HCT116 (cell line): ENCODE data around the gene ENOSF1. TPM values are rescaled to one million over a fixed set of nuclear protein-coding genes. Genes with fewer than 3 reads are reported as not detected.

Source experiments
- ATAC-seq: fragments of 200-7000 bp; cut with Tn5 transposase; 2 replicates; pipeline ENCODE4 v1.9.1; 2020; ENCODE audit warnings: mild to moderate bottlenecking, moderate library complexity
- BruUV-seq: library from RNA; stranded (reverse); fragments of 400-500 nt; replicated peaks from 2 replicates; lab custom pipeline; 2021; lab: Mats Ljungman, UMichigan
- CTCF ChIA-PET: fragments of 300-600 bp; sonication (Branson Sonifier 250); formaldehyde crosslinking; loops from one replicate; lab custom pipeline; 2021; ENCODE audit warnings: antibody characterized with exemption; lab: Charles Lee
- POLR2A ChIA-PET: fragments of 300-600, 350-600 bp; sonication (Branson Sonifier 250); formaldehyde crosslinking; loops from one replicate; lab custom pipeline; 2021; ENCODE audit warnings: antibody characterized with exemption; lab: Charles Lee
- RAD21 ChIA-PET, 2 experiments: fragments of 300-600 bp; sonication (Branson Sonifier 250); formaldehyde crosslinking; loops; one replicate each; lab custom pipeline; 2023; ENCODE audit warnings: low total read pairs in 2 of 2; ENCODE audit not compliant: uncharacterized antibody in 2 of 2, unreplicated experiment in 2 of 2, low non-redundant PET in 1 of 2; lab: Charles Lee
- DNase-seq: peaks from one replicate; pipeline ENCODE4 v3.0.0-alpha.2; 2010; ENCODE audit warnings: low read depth, low spot score
- H2AFZ ChIP-seq: fragments of 200-600 bp; shearing (Covaris generic), sonication (generic); 2 replicates; pipeline ENCODE4 v1.6.1; 2017; ENCODE audit warnings: low read depth, mixed run types, mixed read lengths, antibody characterized with exemption, low read length; ENCODE audit not compliant: poor library complexity, severe bottlenecking
- H3K27ac ChIP-seq: 2 replicates; pipeline ENCODE4 v1.5.1; 2012; ENCODE audit warnings: low read depth, low read length
- H3K27me3 ChIP-seq: fragments of 200-600 bp; sonication (generic); 2 replicates; pipeline ENCODE4 v1.6.1; 2016; ENCODE audit warnings: mixed run types, low read length, mixed read lengths; ENCODE audit not compliant: insufficient read depth
- H3K36me3 ChIP-seq, 2 experiments: fragments of 200-500 bp in 1 of 2; fragments of 200-600 bp in 1 of 2; sonication (Bioruptor generic) in 1 of 2; sonication (generic) in 1 of 2; 2 replicates each; pipeline versions ENCODE4 v1.5.1 to v1.6.1; 2014 to 2016; ENCODE audit warnings: low read length in 2 of 2, inconsistent platforms in 1 of 2, mixed read lengths in 1 of 2, mixed run types in 1 of 2; ENCODE audit not compliant: insufficient read depth in 2 of 2, control insufficient read depth in 1 of 2
- H3K4me1 ChIP-seq, 2 experiments: fragments of 200-600 bp in 1 of 2; sonication (generic) in 1 of 2; 2 replicates each; pipeline versions ENCODE4 v1.5.1 to v1.6.1; 2012 to 2017; ENCODE audit warnings: low read length in 2 of 2, inconsistent platforms in 1 of 2, mild to moderate bottlenecking in 1 of 2, mixed read lengths in 1 of 2, mixed run types in 1 of 2, moderate library complexity in 1 of 2; ENCODE audit not compliant: insufficient read depth in 2 of 2, control insufficient read depth in 1 of 2
- H3K4me2 ChIP-seq: fragments of 200-600 bp; sonication (generic); 2 replicates; pipeline ENCODE4 v1.6.1; 2017; ENCODE audit warnings: mixed run types, low read length, mixed read lengths
- H3K4me3 ChIP-seq, 2 experiments: fragments of 200-600 bp in 1 of 2; sonication (generic) in 1 of 2; replicated peaks in 1 of 2; 2 replicates each; pipeline ENCODE4 v1.5.1; 2011 to 2016; ENCODE audit warnings: low read length in 2 of 2, control low read depth in 1 of 2, low read depth in 1 of 2, mild to moderate bottlenecking in 1 of 2, mixed read lengths in 1 of 2, mixed run types in 1 of 2
- H3K79me2 ChIP-seq: fragments of 200-600 bp; sonication (generic); 2 replicates; pipeline ENCODE4 v1.6.1; 2017; ENCODE audit warnings: mild to moderate bottlenecking, mixed run types, low read length, moderate library complexity, mixed read lengths; ENCODE audit not compliant: insufficient read depth
- H3K9ac ChIP-seq: fragments of 200-600 bp; sonication (generic); 2 replicates; pipeline ENCODE4 v1.6.1; 2016; ENCODE audit warnings: low read length, mixed read lengths
- H3K9me2 ChIP-seq: fragments of 200-600 bp; sonication (generic), shearing (Covaris generic); 2 replicates; pipeline ENCODE4 v1.6.1; 2017; ENCODE audit warnings: mixed run types, mild to moderate bottlenecking, moderate library complexity; ENCODE audit not compliant: insufficient read depth
- H3K9me3 ChIP-seq, 2 experiments: fragments of 200-500 bp in 1 of 2; fragments of 200-600 bp in 1 of 2; sonication (Bioruptor generic) in 1 of 2; sonication (generic) in 1 of 2; 2 replicates each; pipeline ENCODE4 v1.6.1; 2014 to 2017; ENCODE audit warnings: low read length in 2 of 2, mixed read lengths in 2 of 2, inconsistent platforms in 1 of 2, low read depth in 1 of 2, mild to moderate bottlenecking in 1 of 2, mixed run types in 1 of 2, moderate library complexity in 1 of 2; ENCODE audit not compliant: control insufficient read depth in 1 of 2, insufficient read depth in 1 of 2
- H4K20me1 ChIP-seq: fragments of 200-600 bp; sonication (generic), shearing (Covaris generic); 2 replicates; pipeline ENCODE4 v1.6.1; 2017; ENCODE audit warnings: mixed run types, mild to moderate bottlenecking, moderate library complexity; ENCODE audit not compliant: insufficient read depth
- CEBPB ChIP-seq: IDR thresholded peaks from 2 replicates; pipeline ENCODE4 v1.6.1; 2012; ENCODE audit warnings: low read depth
- EGR1 ChIP-seq: IDR thresholded peaks from 2 replicates; pipeline ENCODE4 v1.6.1; 2012; ENCODE audit warnings: low read depth
- FOSL1 ChIP-seq: IDR thresholded peaks from 2 replicates; pipeline ENCODE4 v1.6.1; 2012; ENCODE audit warnings: low read depth
- JUND ChIP-seq: IDR thresholded peaks from 2 replicates; pipeline ENCODE4 v1.6.1; 2012
- POLR2A ChIP-seq: IDR thresholded peaks from 2 replicates; pipeline ENCODE4 v1.7.0; 2011; ENCODE audit warnings: borderline replicate concordance; ENCODE audit not compliant: insufficient read depth, insufficient read length; ENCODE audit errors: extremely low read depth
- POLR2AphosphoS5 ChIP-seq: IDR thresholded peaks from 2 replicates; pipeline ENCODE4 v1.6.1; 2011; ENCODE audit warnings: mild to moderate bottlenecking, low read depth, low read length, moderate library complexity
- RAD21 ChIP-seq: IDR thresholded peaks from 2 replicates; pipeline ENCODE4 v1.6.1; 2012; ENCODE audit warnings: low read depth, mild to moderate bottlenecking
- SP1 ChIP-seq: IDR thresholded peaks from 2 replicates; pipeline ENCODE4 v1.6.1; 2012; ENCODE audit warnings: low read depth
- YY1 ChIP-seq: IDR thresholded peaks from 2 replicates; pipeline ENCODE4 v1.6.1; 2011; ENCODE audit warnings: low read length, low read depth, moderate library complexity, mild to moderate bottlenecking; ENCODE audit not compliant: insufficient replicate concordance; ENCODE audit errors: extremely low read depth
- ZNF274 ChIP-seq: fragments of 200-500 bp; sonication (Bioruptor generic); IDR thresholded peaks from 2 replicates; pipeline ENCODE4 v1.6.1; 2014; ENCODE audit warnings: mild to moderate bottlenecking, low read depth, low read length, inconsistent platforms
- intact Hi-C: fragments of 100-400 bp; cut with micrococcal nuclease; formaldehyde crosslinking; loops from 2 replicates; pipeline ENCODE4 v1.10.0; 2022
- total RNA-seq: library from RNA; stranded (reverse); gene quantifications from one replicate; pipeline ENCODE4 v1.2.1, GENCODE V29; 2021; ENCODE audit not compliant: unreplicated experiment
- TF ChIP-seq, protein P1 (sequence below): IDR thresholded peaks from 2 replicates; pipeline ENCODE4 v1.6.1; 2012
- TF ChIP-seq, protein P2 (sequence below): IDR thresholded peaks from 2 replicates; pipeline ENCODE4 v1.6.1; 2011; ENCODE audit warnings: mild to moderate bottlenecking, low read length, moderate library complexity; ENCODE audit not compliant: insufficient replicate concordance; ENCODE audit errors: extremely low read depth

Gene ENOSF1
- total RNA-seq, 1 experiment from 2014 or later, result 90.0 TPM

DNA sequence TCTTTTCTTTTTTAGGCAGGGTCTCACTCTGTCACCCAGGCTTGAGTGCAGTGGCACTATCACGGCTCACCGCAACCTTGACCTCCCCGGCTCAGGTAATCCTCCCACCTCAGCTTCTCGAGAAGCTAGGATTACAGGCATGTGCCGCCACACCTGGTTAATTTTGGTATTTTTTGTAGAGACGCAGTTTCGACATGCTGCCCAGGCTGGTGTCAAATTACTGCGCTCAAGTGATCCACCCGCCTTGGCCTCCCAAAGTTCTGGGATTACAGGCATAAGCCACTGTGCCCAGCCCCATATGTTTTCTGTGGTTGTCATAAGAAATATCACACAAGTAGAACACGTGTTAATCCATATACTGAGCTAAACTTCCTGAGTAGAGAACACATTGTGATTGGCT, 14.6 kb downstream of the ENOSF1 start:
- ATAC-seq, result no peak
- no peak for DNase-seq
- CTCF ChIA-PET, result no interaction called here

More for the DNA sequence above, 14.6 kb downstream of the ENOSF1 start:
- Histone ChIP-seq H4K20me1 (0 out of 2 replicates have a peak, but pooled peaks cover under 1% of the 10 kb centered on the region), H3K27ac (no peak overlapping the region), H2AFZ (no peak overlapping the region), H3K4me2 (no peak overlapping the region), H3K4me1 (peaks cover 4% of the 10 kb centered on the region in 2 experiments; a peak in 2 of 4 replicates), H3K79me2 (peaks cover 47% of the 10 kb centered on the region), H3K9me3 (no peaks in the 10 kb centered on the region), H3K4me3 (no peak overlapping the region), H3K27me3 (no peaks in the 10 kb centered on the region), H3K36me3 (peaks cover 6 to 30% of the 10 kb centered on the region in 2 experiments), H3K9me2 (no peaks in the 10 kb centered on the region), H3K9ac (no peak overlapping the region)
- ChIA-PET POLR2A (no interaction called here), RAD21 (no interaction called here)
- BruUV-seq, result no TSS peak
- TF ChIP-seq EGR1 (no peak), RAD21 (no peak), ZNF274 (no peak), POLR2A (no peak), POLR2AphosphoS5 (no peak), CEBPB (no peak), YY1 (no peak), JUND (no peak), FOSL1 (no peak), SP1 (no peak)
- TF ChIP-seq, protein P1, sequence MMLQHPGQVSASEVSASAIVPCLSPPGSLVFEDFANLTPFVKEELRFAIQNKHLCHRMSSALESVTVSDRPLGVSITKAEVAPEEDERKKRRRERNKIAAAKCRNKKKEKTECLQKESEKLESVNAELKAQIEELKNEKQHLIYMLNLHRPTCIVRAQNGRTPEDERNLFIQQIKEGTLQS, result no peak
- TF ChIP-seq, protein P2, sequence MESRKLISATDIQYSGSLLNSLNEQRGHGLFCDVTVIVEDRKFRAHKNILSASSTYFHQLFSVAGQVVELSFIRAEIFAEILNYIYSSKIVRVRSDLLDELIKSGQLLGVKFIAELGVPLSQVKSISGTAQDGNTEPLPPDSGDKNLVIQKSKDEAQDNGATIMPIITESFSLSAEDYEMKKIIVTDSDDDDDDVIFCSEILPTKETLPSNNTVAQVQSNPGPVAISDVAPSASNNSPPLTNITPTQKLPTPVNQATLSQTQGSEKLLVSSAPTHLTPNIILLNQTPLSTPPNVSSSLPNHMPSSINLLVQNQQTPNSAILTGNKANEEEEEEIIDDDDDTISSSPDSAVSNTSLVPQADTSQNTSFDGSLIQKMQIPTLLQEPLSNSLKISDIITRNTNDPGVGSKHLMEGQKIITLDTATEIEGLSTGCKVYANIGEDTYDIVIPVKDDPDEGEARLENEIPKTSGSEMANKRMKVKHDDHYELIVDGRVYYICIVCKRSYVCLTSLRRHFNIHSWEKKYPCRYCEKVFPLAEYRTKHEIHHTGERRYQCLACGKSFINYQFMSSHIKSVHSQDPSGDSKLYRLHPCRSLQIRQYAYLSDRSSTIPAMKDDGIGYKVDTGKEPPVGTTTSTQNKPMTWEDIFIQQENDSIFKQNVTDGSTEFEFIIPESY, result no peak
- intact Hi-C loops, result no loop called here
